ENCODE data around the gene PDPK1.

DNA sequence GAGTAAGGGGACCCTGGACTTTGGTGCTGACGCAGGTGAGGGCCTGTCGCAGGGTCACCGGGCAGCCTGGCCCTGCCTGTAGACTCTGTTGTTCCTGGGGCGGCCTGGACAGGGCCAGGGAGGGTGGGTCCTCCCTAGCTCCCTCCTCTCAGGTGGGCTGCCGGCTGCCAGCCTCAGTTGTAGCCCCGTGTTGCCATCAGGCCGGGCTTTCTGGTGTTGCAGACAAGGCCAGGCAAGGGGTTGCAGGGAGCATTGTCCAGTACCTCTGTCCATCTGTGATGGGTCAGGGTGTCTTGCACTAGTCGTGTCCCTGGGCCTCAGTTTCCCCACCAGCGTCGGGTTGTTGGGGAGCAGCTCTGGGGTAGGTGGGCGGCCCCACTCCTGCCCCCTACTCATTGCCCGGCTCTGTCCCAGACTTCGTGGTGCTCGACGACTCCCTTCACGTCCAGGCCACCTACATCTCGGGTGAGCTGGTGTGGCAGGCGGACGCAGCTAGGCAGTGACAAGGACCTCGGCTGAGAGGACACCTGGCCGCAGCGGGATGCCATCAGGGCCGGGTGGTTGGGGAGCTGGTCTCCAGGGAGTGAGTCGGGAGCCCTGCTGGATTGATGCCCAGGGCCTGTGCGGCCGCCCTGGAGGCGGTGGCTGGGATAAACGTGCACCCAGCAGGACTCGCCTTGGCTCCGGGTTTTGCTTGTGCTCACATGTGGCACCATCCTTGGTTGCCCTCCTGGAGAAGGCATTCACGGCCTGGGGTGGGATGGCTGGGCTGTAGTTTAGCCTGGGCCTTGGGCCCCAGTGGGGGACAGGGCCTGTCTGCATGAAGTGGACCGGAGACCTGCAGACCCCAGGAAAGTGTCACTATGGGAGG lies 8.5 kb upstream of the PDPK1 start:
- TF ChIP-seq, protein P1, sequence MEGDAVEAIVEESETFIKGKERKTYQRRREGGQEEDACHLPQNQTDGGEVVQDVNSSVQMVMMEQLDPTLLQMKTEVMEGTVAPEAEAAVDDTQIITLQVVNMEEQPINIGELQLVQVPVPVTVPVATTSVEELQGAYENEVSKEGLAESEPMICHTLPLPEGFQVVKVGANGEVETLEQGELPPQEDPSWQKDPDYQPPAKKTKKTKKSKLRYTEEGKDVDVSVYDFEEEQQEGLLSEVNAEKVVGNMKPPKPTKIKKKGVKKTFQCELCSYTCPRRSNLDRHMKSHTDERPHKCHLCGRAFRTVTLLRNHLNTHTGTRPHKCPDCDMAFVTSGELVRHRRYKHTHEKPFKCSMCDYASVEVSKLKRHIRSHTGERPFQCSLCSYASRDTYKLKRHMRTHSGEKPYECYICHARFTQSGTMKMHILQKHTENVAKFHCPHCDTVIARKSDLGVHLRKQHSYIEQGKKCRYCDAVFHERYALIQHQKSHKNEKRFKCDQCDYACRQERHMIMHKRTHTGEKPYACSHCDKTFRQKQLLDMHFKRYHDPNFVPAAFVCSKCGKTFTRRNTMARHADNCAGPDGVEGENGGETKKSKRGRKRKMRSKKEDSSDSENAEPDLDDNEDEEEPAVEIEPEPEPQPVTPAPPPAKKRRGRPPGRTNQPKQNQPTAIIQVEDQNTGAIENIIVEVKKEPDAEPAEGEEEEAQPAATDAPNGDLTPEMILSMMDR (IDR thresholded peaks at IDR 0.05; ENCODE audit: low read length), result no peak
- no peak for TF ChIP-seq EZH2 (IDR thresholded peaks at IDR 0.05; ENCODE audit: borderline replicate concordance, low read length)

All from OCI-LY1 (cell line).